ENCODE measurements around the gene RBM4.
A peak's percentile ranks its signal among the peaks of the same experiment; 100 is the strongest.

RBM4 gene

GRCh38 chr11:66691311-66691980, 52.9 kb downstream of the RBM4 start:
- no peak for DNase-seq

- no peak for DNase-seq
These were observed 53.9 kb downstream of the RBM4 start for GRCh38 chr11:66692446-66692845.

- DNase-seq, result no peak
These were observed 54.4 kb downstream of the RBM4 start for GRCh38 chr11:66692871-66693331.

- DNase-seq, result no peak
These were observed 55.0 kb downstream of the RBM4 start for GRCh38 chr11:66693356-66694055.

- DNase-seq, result no peak
These were observed 55.5 kb downstream of the RBM4 start for GRCh38 chr11:66694056-66694410.

- DNase-seq, result peak; percentile 90
These were observed 56.3 kb downstream of the RBM4 start for GRCh38 chr11:66694732-66695207.
